Measurements from ENCODE around the gene COL5A1.

Gene COL5A1

GRCh38 chr9:134725605-134725940, 84.0 kb downstream of the COL5A1 start:
- peak; percentile 27 for DNase-seq (ENCODE audit: low read depth)

GRCh38 chr9:134726026-134726721, 84.6 kb downstream of the COL5A1 start:
- DNase-seq (ENCODE audit: low read depth), result no peak

- DNase-seq (ENCODE audit: low read depth), result no peak
Measured at GRCh38 chr9:134726722-134727034, 85.1 kb downstream of the COL5A1 start.

- DNase-seq (ENCODE audit: low read depth), result no peak
Measured at GRCh38 chr9:134728021-134728795, 86.6 kb downstream of the COL5A1 start.

GRCh38 chr9:134728801-134729495, 87.3 kb downstream of the COL5A1 start:
- DNase-seq (ENCODE audit: low read depth), result no peak

- DNase-seq (ENCODE audit: low read depth), result peak; percentile 51
Measured at GRCh38 chr9:134730011-134730760, 88.6 kb downstream of the COL5A1 start.

GRCh38 chr9:134730761-134731496, 89.3 kb downstream of the COL5A1 start:
- DNase-seq (ENCODE audit: low read depth), result no peak

- DNase-seq (ENCODE audit: low read depth), result no peak
Measured at GRCh38 chr9:134731497-134732391, 90.1 kb downstream of the COL5A1 start.

GRCh38 chr9:134732392-134733110, 90.9 kb downstream of the COL5A1 start:
- peak; percentile 57 for DNase-seq (ENCODE audit: low read depth)

- no peak for DNase-seq (ENCODE audit: low read depth)
Measured at GRCh38 chr9:134733480-134734232, 92.1 kb downstream of the COL5A1 start.

- peak; percentile 78 for DNase-seq (ENCODE audit: low read depth)
Measured at GRCh38 chr9:134734270-134734669, 92.7 kb downstream of the COL5A1 start.

- no peak for DNase-seq (ENCODE audit: low read depth)
Measured at GRCh38 chr9:134735441-134736175, 94.0 kb downstream of the COL5A1 start.

GRCh38 chr9:134736791-134737497, 95.3 kb downstream of the COL5A1 start:
- no peak for DNase-seq (ENCODE audit: low read depth)

- no peak for DNase-seq (ENCODE audit: low read depth)
Measured at GRCh38 chr9:134737842-134738580, 96.4 kb downstream of the COL5A1 start.

- peak; percentile 39 for DNase-seq (ENCODE audit: low read depth)
Measured at GRCh38 chr9:134738869-134739659, 97.5 kb downstream of the COL5A1 start.

- DNase-seq (ENCODE audit: low read depth), result no peak
Measured at GRCh38 chr9:134739660-134739968, 98.0 kb downstream of the COL5A1 start.

GRCh38 chr9:134740071-134740470, 98.5 kb downstream of the COL5A1 start:
- DNase-seq (ENCODE audit: low read depth), result no peak

All from fibroblast of gingiva (primary cell).